ENCODE data around the gene DBNL.

Gene DBNL

GRCh38 chr7:44062180-44062902, 17.8 kb downstream of the DBNL start:
- DNase-seq (ENCODE audit: low spot score) = no peak

- DNase-seq (ENCODE audit: low spot score) = no peak
Observed at GRCh38 chr7:44062903-44063295, 18.4 kb downstream of the DBNL start.

GRCh38 chr7:44063547-44063893, 19.0 kb downstream of the DBNL start:
- DNase-seq (ENCODE audit: low spot score) = no peak

GRCh38 chr7:44063894-44064651, 19.6 kb downstream of the DBNL start:
- no peak for DNase-seq (ENCODE audit: low spot score)

GRCh38 chr7:44064791-44065430, 20.4 kb downstream of the DBNL start:
- DNase-seq (ENCODE audit: low spot score) = no peak

- no peak for DNase-seq (ENCODE audit: low spot score)
Observed at GRCh38 chr7:44065431-44066110, 21.1 kb downstream of the DBNL start, which contains the start of gene PGAM2. Gene PGAM2, minus strand, starts transcription at chr7:44065567. Its CDS starts 38 bp downstream, at chr7:44065529.

- no peak for DNase-seq (ENCODE audit: low spot score)
Observed at GRCh38 chr7:44066111-44066460, 21.6 kb downstream of the DBNL start.

- no peak for DNase-seq (ENCODE audit: low spot score)
Observed at GRCh38 chr7:44066494-44067063, 22.1 kb downstream of the DBNL start.

- no peak for DNase-seq (ENCODE audit: low spot score)
Observed at GRCh38 chr7:44067064-44067951, 22.8 kb downstream of the DBNL start.

- DNase-seq (ENCODE audit: low spot score) = no peak
Observed at GRCh38 chr7:44068054-44068453, 23.6 kb downstream of the DBNL start.

GRCh38 chr7:44071726-44072363, 27.3 kb downstream of the DBNL start:
- no peak for DNase-seq (ENCODE audit: low spot score)

- DNase-seq (ENCODE audit: low spot score) = peak; percentile 43
Observed at GRCh38 chr7:44072364-44073231, 28.1 kb downstream of the DBNL start.

GRCh38 chr7:44073664-44074348, 29.3 kb downstream of the DBNL start:
- no peak for DNase-seq (ENCODE audit: low spot score)

- no peak for DNase-seq (ENCODE audit: low spot score)
Observed at GRCh38 chr7:44074349-44074695, 29.8 kb downstream of the DBNL start.

- DNase-seq (ENCODE audit: low spot score) = no peak
Observed at GRCh38 chr7:44075296-44076075, 31.0 kb downstream of the DBNL start.

GRCh38 chr7:44076101-44076895, 31.8 kb downstream of the DBNL start:
- no peak for DNase-seq (ENCODE audit: low spot score)

GRCh38 chr7:44077061-44077460, 32.6 kb downstream of the DBNL start:
- no peak for DNase-seq (ENCODE audit: low spot score)

- DNase-seq (ENCODE audit: low spot score) = no peak
Observed at GRCh38 chr7:44077681-44078091, 33.2 kb downstream of the DBNL start.
